Thyroid gland (tissue), 4 donors: ENCODE results near the gene ESPNL. TPM values are rescaled to one million over a fixed set of nuclear protein-coding genes. Genes with fewer than 3 reads are reported as not detected.

Source experiments
- DNase-seq, 2 donors: peaks; one replicate each; pipeline ENCODE4 v3.0.0-alpha.2; 2019
- H3K27ac ChIP-seq, 3 donors: fragments of 200-600 bp; sonication (generic); 1 replicate in 2 of 3; 2 replicates in 1 of 3; pipeline ENCODE4 v1.5.1; 2016 to 2019; ENCODE audit warnings: mild to moderate bottlenecking in 1 of 3, moderate library complexity in 1 of 3
- H3K27me3 ChIP-seq: fragments of 200-600 bp; sonication (generic); one replicate; pipeline ENCODE4 v1.5.1; 2019
- H3K36me3 ChIP-seq, 2 donors: fragments of 200-600 bp; sonication (generic); one replicate each; pipeline ENCODE4 v1.5.1; 2016 to 2019
- H3K4me1 ChIP-seq, 2 donors: fragments of 200-600 bp; sonication (generic); one replicate each; pipeline ENCODE4 v1.5.1; 2017 to 2019
- H3K4me3 ChIP-seq, 3 donors: fragments of 200-600 bp; sonication (generic); replicated peaks in 1 of 3; 1 replicate in 2 of 3; 2 replicates in 1 of 3; pipeline ENCODE4 v1.5.1; 2016; ENCODE audit warnings: mild to moderate bottlenecking in 1 of 3
- H3K9me3 ChIP-seq: fragments of 200-600 bp; sonication (generic); one replicate; pipeline ENCODE4 v1.5.1; 2017
- POLR2A ChIP-seq, 2 donors: fragments of 450-650 bp; IDR thresholded peaks; one replicate each; pipeline ENCODE4 v1.6.1; 2017; ENCODE audit warnings: antibody characterized with exemption in 2 of 2, mild to moderate bottlenecking in 2 of 2, moderate library complexity in 1 of 2
- WGBS, 2 donors: methylation state at CpG; one replicate each; pipeline ENCODE4 v1.1.5; 2017; 5-methylcytosine and 5-hydroxymethylcytosine counted together
- intact Hi-C: fragments of 100-400 bp; cut with DNase I; formaldehyde crosslinking; loops from one replicate; pipeline ENCODE4 v1.15.1; 2023
- total RNA-seq, 4 donors: library from RNA; depleted of rRNA; stranded (reverse); fragments of >200 nt; gene quantifications; one replicate each; pipeline ENCODE4 v1.2.3, GENCODE V29; 2016
- TF ChIP-seq, protein P1 (sequence below), 6 experiments: fragments of 200-600 bp in 3 of 6; fragments of 450-650 bp in 3 of 6; sonication (generic) in 3 of 6; IDR thresholded peaks; one replicate each; pipeline ENCODE4 v1.5.1; 2016 to 2019; ENCODE audit warnings: antibody characterized with exemption in 6 of 6, mild to moderate bottlenecking in 2 of 6, inconsistent platforms in 1 of 6, moderate library complexity in 1 of 6

The ESPNL gene
- total RNA-seq, 4 donors from 2014 or later, result 0.11 to 3.8 (median 2.6) TPM

- no peak overlapping the region for H3K27ac ChIP-seq
- H3K4me3 ChIP-seq, result no peak overlapping the region
- DNase-seq, result no peak
- no peaks in the 10 kb centered on the region for H3K9me3 ChIP-seq
- peaks cover 85 to 92% of the 10 kb centered on the region in 2 donors for H3K36me3 ChIP-seq
- no peaks in the 10 kb centered on the region for H3K27me3 ChIP-seq
- WGBS, 2 donors, result 74 to 78% methylated on average over 6 of the region's 6 CpGs
- intact Hi-C loops, result no loop called here
- no peaks in the 10 kb centered on the region for H3K4me1 ChIP-seq
- TF ChIP-seq, protein P1, sequence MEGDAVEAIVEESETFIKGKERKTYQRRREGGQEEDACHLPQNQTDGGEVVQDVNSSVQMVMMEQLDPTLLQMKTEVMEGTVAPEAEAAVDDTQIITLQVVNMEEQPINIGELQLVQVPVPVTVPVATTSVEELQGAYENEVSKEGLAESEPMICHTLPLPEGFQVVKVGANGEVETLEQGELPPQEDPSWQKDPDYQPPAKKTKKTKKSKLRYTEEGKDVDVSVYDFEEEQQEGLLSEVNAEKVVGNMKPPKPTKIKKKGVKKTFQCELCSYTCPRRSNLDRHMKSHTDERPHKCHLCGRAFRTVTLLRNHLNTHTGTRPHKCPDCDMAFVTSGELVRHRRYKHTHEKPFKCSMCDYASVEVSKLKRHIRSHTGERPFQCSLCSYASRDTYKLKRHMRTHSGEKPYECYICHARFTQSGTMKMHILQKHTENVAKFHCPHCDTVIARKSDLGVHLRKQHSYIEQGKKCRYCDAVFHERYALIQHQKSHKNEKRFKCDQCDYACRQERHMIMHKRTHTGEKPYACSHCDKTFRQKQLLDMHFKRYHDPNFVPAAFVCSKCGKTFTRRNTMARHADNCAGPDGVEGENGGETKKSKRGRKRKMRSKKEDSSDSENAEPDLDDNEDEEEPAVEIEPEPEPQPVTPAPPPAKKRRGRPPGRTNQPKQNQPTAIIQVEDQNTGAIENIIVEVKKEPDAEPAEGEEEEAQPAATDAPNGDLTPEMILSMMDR (IDR thresholded peaks at IDR 0.05), result no peak
- TF ChIP-seq POLR2A (IDR thresholded peaks at IDR 0.05), result no peak
These were observed 82.2 kb downstream of the ESPNL start for GRCh38 chr2:238182362-238182761.

Other genes starting within 250 kb of the ESPNL start
- 1 to 10 TPM in 3 of 4 donors, under 1 TPM in 1; 0.78 to 4.2 (median 3.0) TPM for gene RAMP1, start 240.7 kb upstream of the ESPNL start, total RNA-seq
- gene UBE2F, start 133.3 kb upstream of the ESPNL start, total RNA-seq, result 100 to 1,000 TPM in 3 of 4 donors, 10 to 100 TPM in 1; 79.8 to 134 (median 122) TPM
- 10 to 100 TPM; 21.8 to 48.2 (median 31.0) TPM for gene SCLY, start 39.3 kb upstream of the ESPNL start, total RNA-seq
- under 1 TPM; 0.20 to 0.67 (median 0.38) TPM for gene KLHL30, start 38.3 kb downstream of the ESPNL start, total RNA-seq
- 10 to 100 TPM in 1 of 4 donors, 1 to 10 TPM in 3; 2.8 to 15.3 (median 5.8) TPM for gene ERFE, start 58.6 kb downstream of the ESPNL start, total RNA-seq
- gene ILKAP, start 103.4 kb downstream of the ESPNL start, total RNA-seq, result 10 to 100 TPM; 33.4 to 52.0 (median 41.0) TPM
- 1 to 10 TPM; 2.9 to 9.0 (median 6.8) TPM for gene HES6, start 139.7 kb downstream of the ESPNL start, total RNA-seq
- gene PER2, start 188.3 kb downstream of the ESPNL start, total RNA-seq, result 10 to 100 TPM in 2 of 4 donors, 1 to 10 TPM in 2; 6.5 to 17.6 (median 9.6) TPM
- gene TRAF3IP1, start 220.2 kb downstream of the ESPNL start, total RNA-seq, result 10 to 100 TPM; 19.5 to 24.7 (median 22.2) TPM